ENCODE results near the gene MBTD1. TPM values are rescaled to one million over a fixed set of nuclear protein-coding genes. Genes with fewer than 3 reads are reported as not detected.
A peak's percentile ranks its signal among the peaks of the same experiment; 100 is the strongest.
"Not testable (repeated sequence)": the region's sequence is repeated elsewhere in the genome, so short reads cannot be mapped to it uniquely, and the experiment has no call there.

MBTD1 gene
- total RNA-seq, result 60.1 TPM
- polyA plus RNA-seq, result 5.9 TPM

- Histone ChIP-seq H3K36me3 (ENCODE audit: insufficient read depth) (peaks cover 1% of the 10 kb centered on the region), H3K4me1 (ENCODE audit: insufficient read depth) (peaks cover 2% of the 10 kb centered on the region), H3K4me3 (ENCODE audit: low read depth, low read length) (peak within 1 kb of the TSS; percentile 75), H3K27ac (ENCODE audit: low read depth) (peak within 1 kb of the TSS; percentile 92)
- peak; percentile 95 for DNase-seq (ENCODE audit: extremely low spot score)
- WGBS, result under 1% methylated on average over 42 of the region's 42 CpGs
These were observed at the start of gene MBTD1 for GRCh38 chr17:51259564-51260236. Gene MBTD1 (minus strand): TSS chr17:51260049. CDS start chr17:51225161, 34,888 bp downstream.

DNA sequence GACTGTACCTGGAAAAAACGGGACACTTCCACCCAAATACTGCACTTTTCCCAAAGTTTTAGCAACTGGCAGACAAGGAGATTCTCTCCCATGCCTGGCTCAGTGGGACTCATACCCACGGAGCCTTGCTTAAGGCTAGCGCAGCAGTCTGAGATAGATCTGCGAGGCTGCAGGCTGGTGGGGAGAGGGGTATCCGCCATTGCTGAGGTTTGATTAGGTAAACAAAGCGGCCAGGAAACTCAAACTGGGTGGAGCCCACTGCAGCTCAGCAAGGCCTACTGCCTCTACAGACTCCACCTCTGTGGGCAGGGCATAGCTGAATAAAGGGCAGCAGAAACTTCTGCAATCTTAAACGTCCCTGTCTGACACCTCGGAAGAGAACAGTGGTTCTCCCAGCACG, 45.3 kb upstream of the MBTD1 start:
- no peaks in the 10 kb centered on the region for H3K4me1 ChIP-seq (ENCODE audit: insufficient read depth)
- no peak for DNase-seq (ENCODE audit: extremely low spot score)
- H3K36me3 ChIP-seq (ENCODE audit: insufficient read depth), result no peaks in the 10 kb centered on the region
- H3K27ac ChIP-seq (ENCODE audit: low read depth), result no peak overlapping the region
- 91% methylated on average over 9 of the region's 9 CpGs for WGBS
- no peak overlapping the region for H3K4me3 ChIP-seq (ENCODE audit: low read depth, low read length)

DNA sequence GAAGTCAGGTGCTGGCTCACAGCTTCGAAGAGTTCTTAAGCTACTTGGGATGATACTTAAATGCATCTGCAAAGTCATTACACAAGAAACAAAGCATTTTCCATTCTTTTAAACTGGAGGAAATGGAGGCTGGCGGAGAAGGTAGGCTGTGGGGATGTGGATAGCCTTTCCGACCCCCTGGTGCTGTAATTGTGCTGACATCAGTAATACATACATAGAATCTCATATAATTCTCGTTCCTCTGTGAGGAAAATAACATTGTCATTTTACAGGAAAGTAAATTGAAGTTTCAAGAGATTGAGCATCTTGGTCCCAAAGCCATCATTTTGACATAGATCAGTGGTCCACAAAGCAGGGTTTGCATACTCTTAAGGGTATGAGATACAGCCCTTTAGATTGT, 40.0 kb upstream of the MBTD1 start:
- WGBS, result 92% methylated on average over 4 of the region's 4 CpGs
- no peak for DNase-seq (ENCODE audit: extremely low spot score)
- Histone ChIP-seq H3K27ac (ENCODE audit: low read depth) (no peak overlapping the region), H3K36me3 (ENCODE audit: insufficient read depth) (no peaks in the 10 kb centered on the region), H3K4me1 (ENCODE audit: insufficient read depth) (no peaks in the 10 kb centered on the region), H3K4me3 (ENCODE audit: low read depth, low read length) (no peak overlapping the region)

GRCh38 chr17:51298508-51299371, 38.9 kb upstream of the MBTD1 start:
- Histone ChIP-seq H3K4me3 (ENCODE audit: low read depth, low read length) (no peak overlapping the region), H3K36me3 (ENCODE audit: insufficient read depth) (no peaks in the 10 kb centered on the region), H3K27ac (ENCODE audit: low read depth) (no peak overlapping the region), H3K4me1 (ENCODE audit: insufficient read depth) (no peaks in the 10 kb centered on the region)
- DNase-seq (ENCODE audit: extremely low spot score), result peak; percentile 39
- 63% methylated on average over 10 of the region's 10 CpGs for WGBS

DNA sequence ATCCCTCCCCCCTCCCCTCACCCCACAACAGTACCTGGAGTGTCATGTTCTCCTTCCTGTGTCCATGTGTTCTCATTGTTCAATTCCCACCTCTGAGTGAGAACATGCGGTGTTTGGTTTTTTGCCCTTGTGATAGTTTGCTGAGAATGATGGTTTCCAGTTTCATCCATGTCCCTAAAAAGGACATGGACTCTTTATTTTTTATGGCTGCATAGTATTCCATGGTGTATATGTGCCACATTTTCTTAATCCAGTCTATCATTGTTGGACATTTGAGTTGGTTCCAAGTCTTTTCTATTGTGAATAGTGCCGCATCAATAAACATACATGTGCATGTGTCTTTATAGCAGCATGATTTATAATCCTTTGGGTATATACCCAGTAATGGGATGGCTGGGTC, 34.5 kb upstream of the MBTD1 start:
- DNase-seq (ENCODE audit: extremely low spot score); H3K36me3 ChIP-seq (ENCODE audit: insufficient read depth); H3K27ac ChIP-seq (ENCODE audit: low read depth); H3K4me1 ChIP-seq (ENCODE audit: insufficient read depth); H3K4me3 ChIP-seq (ENCODE audit: low read depth, low read length): not testable (repeated sequence)
- 97% methylated on average over 2 of the region's 2 CpGs for WGBS

DNA sequence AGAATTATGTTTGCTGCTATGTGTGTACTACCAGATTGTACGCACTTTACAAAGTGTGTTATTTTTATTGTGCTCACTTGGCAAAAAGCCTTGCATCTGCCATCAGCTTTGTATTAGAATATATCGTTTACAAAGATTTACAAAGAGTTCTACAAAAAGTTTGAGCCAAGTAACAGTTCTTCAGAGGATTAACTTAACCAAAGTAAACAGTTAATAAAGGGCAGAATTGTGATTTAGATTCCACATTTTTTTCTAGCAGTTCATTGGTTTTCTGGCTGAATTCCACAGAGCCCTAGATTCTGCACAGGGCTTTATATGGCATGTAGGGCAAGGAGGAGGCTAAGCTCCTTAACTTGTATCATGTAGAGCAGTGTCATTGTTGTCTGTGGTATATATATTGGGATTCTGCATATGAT, 29.9 kb upstream of the MBTD1 start:
- WGBS, result 45% methylated on average over 2 of the region's 2 CpGs
- H3K27ac ChIP-seq (ENCODE audit: low read depth), result no peak overlapping the region
- H3K36me3 ChIP-seq (ENCODE audit: insufficient read depth), result peaks cover 3% of the 10 kb centered on the region

DNA sequence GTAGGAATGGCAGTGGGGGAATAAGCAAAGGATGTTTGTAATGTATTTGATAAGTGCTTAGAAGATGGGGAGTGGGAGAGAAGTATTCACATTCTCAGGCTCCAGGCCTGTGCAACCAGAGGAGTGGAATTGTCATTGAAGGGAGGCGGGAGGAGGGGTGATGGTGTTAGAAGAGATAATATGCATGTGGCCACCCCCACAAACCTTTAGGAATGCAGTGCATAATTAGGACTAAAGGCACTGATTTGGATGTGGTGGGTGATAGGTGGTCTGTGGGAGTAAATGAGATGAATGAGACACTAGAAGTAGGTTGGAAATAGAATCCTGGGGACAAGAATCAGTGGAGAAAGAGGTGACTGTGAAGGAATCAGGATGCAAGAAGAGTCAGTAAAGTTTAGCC, 27.6 kb upstream of the MBTD1 start:
- Histone ChIP-seq H3K4me3 (ENCODE audit: low read depth, low read length) (no peak overlapping the region), H3K36me3 (ENCODE audit: insufficient read depth) (peaks cover 5% of the 10 kb centered on the region), H3K4me1 (ENCODE audit: insufficient read depth) (no peaks in the 10 kb centered on the region), H3K27ac (ENCODE audit: low read depth) (no peak overlapping the region)
- whole genome bisulfite sequencing, result 96% methylated on average over 1 of the region's 1 CpG
- no peak for DNase-seq (ENCODE audit: extremely low spot score)

More for the DNA sequence above, 29.9 kb upstream of the MBTD1 start:
- Histone ChIP-seq H3K4me1 (ENCODE audit: insufficient read depth) (no peaks in the 10 kb centered on the region), H3K4me3 (ENCODE audit: low read depth, low read length) (no peak overlapping the region)
- DNase-seq (ENCODE audit: extremely low spot score), result no peak

- Histone ChIP-seq H3K4me1 (ENCODE audit: insufficient read depth) (no peaks in the 10 kb centered on the region), H3K4me3 (ENCODE audit: low read depth, low read length) (no peak overlapping the region), H3K27ac (ENCODE audit: low read depth) (no peak overlapping the region), H3K36me3 (ENCODE audit: insufficient read depth) (peaks cover 11% of the 10 kb centered on the region)
- no peak for DNase-seq (ENCODE audit: extremely low spot score)
These were observed 19.3 kb upstream of the MBTD1 start for GRCh38 chr17:51279183-51279582.

GRCh38 chr17:51275381-51275780, 15.5 kb upstream of the MBTD1 start:
- Histone ChIP-seq H3K4me1 (ENCODE audit: insufficient read depth) (no peaks in the 10 kb centered on the region), H3K4me3 (ENCODE audit: low read depth, low read length) (no peak overlapping the region), H3K27ac (ENCODE audit: low read depth) (no peak overlapping the region), H3K36me3 (ENCODE audit: insufficient read depth) (peaks cover 11% of the 10 kb centered on the region)
- WGBS, result 78% methylated on average over 1 of the region's 1 CpG
- DNase-seq (ENCODE audit: extremely low spot score), result no peak

GRCh38 chr17:51272812-51273211, 13.0 kb upstream of the MBTD1 start:
- no peaks in the 10 kb centered on the region for H3K4me1 ChIP-seq (ENCODE audit: insufficient read depth)
- DNase-seq (ENCODE audit: extremely low spot score), result no peak
- no peak overlapping the region for H3K4me3 ChIP-seq (ENCODE audit: low read depth, low read length)
- peaks cover 11% of the 10 kb centered on the region for H3K36me3 ChIP-seq (ENCODE audit: insufficient read depth)
- 98% methylated on average over 1 of the region's 1 CpG for WGBS
- H3K27ac ChIP-seq (ENCODE audit: low read depth), result no peak overlapping the region

- no peak overlapping the region for H3K4me3 ChIP-seq (ENCODE audit: low read depth, low read length)
- no peak overlapping the region for H3K27ac ChIP-seq (ENCODE audit: low read depth)
- DNase-seq (ENCODE audit: extremely low spot score), result no peak
- H3K4me1 ChIP-seq (ENCODE audit: insufficient read depth), result no peaks in the 10 kb centered on the region
- 32% methylated on average over 1 of the region's 1 CpG for WGBS
- peaks cover 2% of the 10 kb centered on the region for H3K36me3 ChIP-seq (ENCODE audit: insufficient read depth)
These were observed 10.8 kb upstream of the MBTD1 start for GRCh38 chr17:51270636-51271035.

- H3K36me3 ChIP-seq (ENCODE audit: insufficient read depth), result peaks cover 2% of the 10 kb centered on the region
- DNase-seq (ENCODE audit: extremely low spot score), result no peak
- 92% methylated on average over 6 of the region's 6 CpGs for WGBS
- no peak overlapping the region for H3K4me3 ChIP-seq (ENCODE audit: low read depth, low read length)
- no peaks in the 10 kb centered on the region for H3K4me1 ChIP-seq (ENCODE audit: insufficient read depth)
- no peak overlapping the region for H3K27ac ChIP-seq (ENCODE audit: low read depth)
These were observed 10.1 kb upstream of the MBTD1 start for GRCh38 chr17:51269991-51270390.

DNA sequence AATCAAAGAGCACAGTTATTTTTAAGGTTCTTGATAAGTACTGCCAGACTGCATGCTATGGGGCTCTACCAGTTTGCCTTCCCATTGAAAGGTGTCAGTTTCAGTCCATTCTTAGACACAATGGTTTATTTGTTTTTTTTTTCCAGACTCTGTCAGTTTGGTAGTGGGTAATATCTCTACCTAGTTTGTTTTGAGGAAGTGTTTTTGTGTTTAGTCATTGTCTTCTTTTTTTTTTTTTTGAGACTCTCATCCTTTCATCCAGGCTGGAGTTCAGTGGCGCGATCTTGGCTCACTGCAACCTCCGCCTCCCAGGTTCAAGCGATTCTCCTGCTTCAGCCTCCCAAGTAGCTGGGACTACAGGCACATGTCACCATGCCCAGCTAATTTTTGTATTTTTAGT, 4.6 kb upstream of the MBTD1 start:
- not testable (repeated sequence) for H3K4me1 ChIP-seq (ENCODE audit: insufficient read depth); H3K36me3 ChIP-seq (ENCODE audit: insufficient read depth); DNase-seq (ENCODE audit: extremely low spot score); H3K4me3 ChIP-seq (ENCODE audit: low read depth, low read length); H3K27ac ChIP-seq (ENCODE audit: low read depth)
- WGBS, result 97% methylated on average over 4 of the region's 4 CpGs

DNA sequence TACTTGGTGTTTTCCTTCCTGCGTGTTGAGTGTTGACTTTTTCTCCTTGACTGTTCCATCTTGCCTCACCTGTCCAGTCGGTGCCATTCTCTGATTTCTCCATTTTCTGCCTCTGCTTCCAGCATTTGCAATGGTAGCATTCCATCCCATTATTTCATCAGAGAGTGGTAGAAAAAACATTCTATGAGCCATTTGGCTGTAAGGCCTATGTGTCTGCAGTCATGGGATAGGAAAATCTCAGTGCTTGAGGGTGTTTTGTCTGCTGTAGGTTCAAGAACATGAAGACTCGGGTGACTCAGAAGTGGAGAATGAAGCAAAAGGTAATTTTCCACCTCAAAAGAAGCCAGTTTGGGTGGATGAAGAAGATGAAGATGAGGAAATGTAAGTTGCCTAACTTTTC, 3.2 kb upstream of the MBTD1 start:
- Histone ChIP-seq H3K4me3 (ENCODE audit: low read depth, low read length) (no peak overlapping the region), H3K4me1 (ENCODE audit: insufficient read depth) (peaks cover 2% of the 10 kb centered on the region), H3K27ac (ENCODE audit: low read depth) (no peak overlapping the region), H3K36me3 (ENCODE audit: insufficient read depth) (no peaks in the 10 kb centered on the region)
- 96% methylated on average over 3 of the region's 3 CpGs for WGBS
- no peak for DNase-seq (ENCODE audit: extremely low spot score)

Data from urinary bladder (tissue), 4 donors.